NB4 (cell line): Measurements from ENCODE around the gene PDE11A.
"Not testable (repeated sequence)": the region's sequence is repeated elsewhere in the genome, so short reads cannot be mapped to it uniquely, and the experiment has no call there.

Source experiments
- DNase-seq: peaks from one replicate; pipeline ENCODE4 v3.0.0; 2010; ENCODE audit warnings: low read depth
- H3K4me3 ChIP-seq: one replicate; pipeline ENCODE4 v1.5.1; 2011; ENCODE audit warnings: mild to moderate bottlenecking, low read depth, low read length, moderate library complexity
- MAX ChIP-seq: IDR thresholded peaks from 2 replicates; pipeline ENCODE4 v1.6.1; 2011; ENCODE audit warnings: low read depth, low read length
- MYC ChIP-seq: IDR thresholded peaks from 2 replicates; pipeline ENCODE4 v1.6.1; 2011; ENCODE audit warnings: low read depth, low read length
- POLR2A ChIP-seq: IDR thresholded peaks from 2 replicates; pipeline ENCODE4 v1.6.1; 2011; ENCODE audit warnings: mild to moderate bottlenecking; ENCODE audit not compliant: insufficient read length; ENCODE audit errors: extremely low read depth
- TF ChIP-seq, protein P1 (sequence below): IDR thresholded peaks from one replicate; pipeline ENCODE4 v1.5.1; 2012; ENCODE audit warnings: low read depth, low read length

PDE11A gene

GRCh38 chr2:177857538-177857937 is 215.0 kb downstream of the PDE11A start:
- DNase-seq, result no peak
- no peak overlapping the region for H3K4me3 ChIP-seq
- TF ChIP-seq, protein P1, sequence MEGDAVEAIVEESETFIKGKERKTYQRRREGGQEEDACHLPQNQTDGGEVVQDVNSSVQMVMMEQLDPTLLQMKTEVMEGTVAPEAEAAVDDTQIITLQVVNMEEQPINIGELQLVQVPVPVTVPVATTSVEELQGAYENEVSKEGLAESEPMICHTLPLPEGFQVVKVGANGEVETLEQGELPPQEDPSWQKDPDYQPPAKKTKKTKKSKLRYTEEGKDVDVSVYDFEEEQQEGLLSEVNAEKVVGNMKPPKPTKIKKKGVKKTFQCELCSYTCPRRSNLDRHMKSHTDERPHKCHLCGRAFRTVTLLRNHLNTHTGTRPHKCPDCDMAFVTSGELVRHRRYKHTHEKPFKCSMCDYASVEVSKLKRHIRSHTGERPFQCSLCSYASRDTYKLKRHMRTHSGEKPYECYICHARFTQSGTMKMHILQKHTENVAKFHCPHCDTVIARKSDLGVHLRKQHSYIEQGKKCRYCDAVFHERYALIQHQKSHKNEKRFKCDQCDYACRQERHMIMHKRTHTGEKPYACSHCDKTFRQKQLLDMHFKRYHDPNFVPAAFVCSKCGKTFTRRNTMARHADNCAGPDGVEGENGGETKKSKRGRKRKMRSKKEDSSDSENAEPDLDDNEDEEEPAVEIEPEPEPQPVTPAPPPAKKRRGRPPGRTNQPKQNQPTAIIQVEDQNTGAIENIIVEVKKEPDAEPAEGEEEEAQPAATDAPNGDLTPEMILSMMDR, result no peak
- no peak for TF ChIP-seq MYC
- no peak for TF ChIP-seq MAX
- TF ChIP-seq POLR2A, result no peak

DNA sequence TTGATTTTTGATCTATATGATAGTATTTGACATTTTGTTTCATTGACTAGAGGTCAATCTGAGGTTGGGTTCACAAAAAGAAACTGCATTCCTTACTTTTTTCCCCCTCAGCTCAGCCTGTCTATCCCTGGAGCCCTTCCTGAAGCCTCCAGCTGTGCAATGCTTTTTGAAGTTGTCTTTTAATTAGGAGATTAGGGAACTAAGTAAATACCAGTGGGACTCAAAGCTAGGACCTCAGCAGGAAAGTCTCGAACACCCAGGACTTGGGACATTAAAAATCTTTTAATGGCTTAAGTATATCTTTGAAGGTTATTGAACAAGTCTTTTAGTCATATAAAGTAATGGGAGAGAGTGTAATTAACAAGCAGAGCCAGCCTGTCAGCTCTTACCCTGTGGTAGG is 220.2 kb downstream of the PDE11A start:
- TF ChIP-seq, protein P1, result no peak
- TF ChIP-seq POLR2A, result no peak
- DNase-seq, result no peak

GRCh38 chr2:177843188-177843587 is 229.4 kb downstream of the PDE11A start:
- no peak for TF ChIP-seq POLR2A
- no peak for TF ChIP-seq MYC
- TF ChIP-seq MAX, result no peak
- TF ChIP-seq, protein P1, result no peak
- H3K4me3 ChIP-seq, result no peak overlapping the region

More for the DNA sequence above, 220.2 kb downstream of the PDE11A start:
- H3K4me3 ChIP-seq, result no peak overlapping the region

GRCh38 chr2:177842243-177842642 is 230.3 kb downstream of the PDE11A start:
- DNase-seq, result no peak
- TF ChIP-seq MAX, result no peak
- TF ChIP-seq POLR2A, result no peak
- TF ChIP-seq, protein P1, result no peak
- TF ChIP-seq MYC, result no peak

More at GRCh38 chr2:177843188-177843587, 229.4 kb downstream of the PDE11A start:
- DNase-seq, result no peak

DNA sequence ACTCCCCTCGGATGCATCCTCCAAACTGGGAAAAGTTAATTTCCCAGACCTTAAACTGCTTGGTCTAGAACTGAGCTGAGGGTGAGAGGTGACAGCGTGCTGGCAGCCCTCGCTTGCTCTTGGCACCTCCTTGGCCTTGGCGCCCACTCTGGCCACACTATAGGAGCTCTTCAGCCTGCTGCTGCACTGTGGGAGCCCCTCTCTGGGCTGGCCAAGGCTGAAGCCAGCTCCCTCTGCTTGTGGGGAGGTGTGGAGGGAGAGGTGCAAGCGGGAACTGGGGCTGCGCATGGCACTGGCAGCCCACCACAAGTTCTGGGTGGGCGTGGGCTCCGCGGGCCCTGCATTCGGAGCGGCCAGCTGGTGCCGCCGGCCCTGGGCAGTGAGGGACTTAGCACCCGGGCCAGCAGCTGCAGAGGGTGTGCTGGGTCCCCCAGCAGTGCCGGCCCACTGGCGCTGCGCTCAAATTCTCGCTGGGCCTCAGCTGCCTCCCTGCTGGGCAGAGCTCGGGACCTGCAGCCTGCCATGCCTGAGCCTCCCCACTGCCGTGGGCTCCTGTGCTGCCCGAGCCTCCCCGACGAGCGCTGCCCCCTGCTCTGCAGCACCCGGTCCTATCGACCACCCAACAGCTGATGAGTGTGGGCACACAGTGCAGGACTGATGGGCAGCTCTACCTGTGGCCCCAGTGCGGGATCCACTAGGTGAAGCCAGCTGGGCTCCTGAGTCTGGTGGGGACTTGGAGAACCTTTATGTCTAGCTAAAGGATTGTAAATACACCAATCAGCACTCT is 237.0 kb downstream of the PDE11A start:
- not testable (repeated sequence) for H3K4me3 ChIP-seq, DNase-seq

More at GRCh38 chr2:177842243-177842642, 230.3 kb downstream of the PDE11A start:
- no peak overlapping the region for H3K4me3 ChIP-seq

- TF ChIP-seq POLR2A, result no peak
- no peak for TF ChIP-seq MAX
- no peak for TF ChIP-seq MYC
- TF ChIP-seq, protein P1, result no peak
- no peak overlapping the region for H3K4me3 ChIP-seq
- no peak for DNase-seq
Observed at GRCh38 chr2:177832611-177833433, 239.8 kb downstream of the PDE11A start.
